HG03066 (cell line): ENCODE results near the gene LRTM2.

Source experiments
- ATAC-seq: cut with Tn5 transposase; IDR thresholded peaks from one replicate; pipeline ENCODE4 v1.9.1; 2021; ENCODE audit warnings: low read depth; ENCODE audit not compliant: unreplicated experiment

Gene LRTM2

GRCh38 chr12:1797011-1797901 lies 23.1 kb upstream of the LRTM2 start:
- ATAC-seq: no peak

GRCh38 chr12:1797991-1798640 lies 22.2 kb upstream of the LRTM2 start:
- no peak for ATAC-seq

GRCh38 chr12:1798641-1799020 lies 21.7 kb upstream of the LRTM2 start:
- no peak for ATAC-seq

- no peak for ATAC-seq
Measured at GRCh38 chr12:1799051-1799881, 21.1 kb upstream of the LRTM2 start.

- no peak for ATAC-seq
Measured at GRCh38 chr12:1799882-1800400, 20.4 kb upstream of the LRTM2 start.

GRCh38 chr12:1800401-1801302 lies 19.7 kb upstream of the LRTM2 start:
- no peak for ATAC-seq

- ATAC-seq: no peak
Measured at GRCh38 chr12:1801303-1801975, 18.9 kb upstream of the LRTM2 start.

GRCh38 chr12:1803736-1804135 lies 16.6 kb upstream of the LRTM2 start:
- no peak for ATAC-seq

GRCh38 chr12:1804545-1805332 lies 15.6 kb upstream of the LRTM2 start:
- ATAC-seq: peak; percentile 80

GRCh38 chr12:1805441-1806081 lies 14.8 kb upstream of the LRTM2 start:
- ATAC-seq: no peak

- no peak for ATAC-seq
Measured at GRCh38 chr12:1806301-1807086, 13.9 kb upstream of the LRTM2 start.

- no peak for ATAC-seq
Measured at GRCh38 chr12:1807087-1807860, 13.1 kb upstream of the LRTM2 start.

GRCh38 chr12:1808036-1808797 lies 12.1 kb upstream of the LRTM2 start:
- ATAC-seq: no peak

GRCh38 chr12:1808798-1809480 lies 11.4 kb upstream of the LRTM2 start:
- no peak for ATAC-seq

GRCh38 chr12:1809591-1810190 lies 10.7 kb upstream of the LRTM2 start:
- ATAC-seq: no peak
